Natural killer cell (primary cell): ENCODE measurements around the gene C1QTNF9. TPM values are rescaled to one million over a fixed set of nuclear protein-coding genes. Genes with fewer than 3 reads are reported as not detected.

ENCODE experiments used
- ATAC-seq, 3 donors: fragments of 150-1000 bp in 2 of 3; fragments of 200-7000 bp in 1 of 3; cut with Tn5 transposase; 1 replicate in 1 of 3; 2 replicates in 2 of 3; pipeline ENCODE4 v1.10.0; 2021; ENCODE audit warnings: mild to moderate bottlenecking in 2 of 3, moderate library complexity in 2 of 3
- DNase-seq, 2 donors: peaks; one replicate each; pipeline versions ENCODE4 v3.0.0 to v3.0.0-alpha.2; 2013 to 2021; ENCODE audit warnings: mixed read lengths in 1 of 2
- H3K27ac ChIP-seq: one replicate; pipeline ENCODE4 v1.5.1; 2013; ENCODE audit warnings: mild to moderate bottlenecking, low read length
- H3K27me3 ChIP-seq: one replicate; pipeline ENCODE4 v1.6.1; 2013; ENCODE audit warnings: low read length; ENCODE audit not compliant: control insufficient read depth, insufficient read depth
- H3K36me3 ChIP-seq: one replicate; pipeline ENCODE4 v1.6.1; 2013; ENCODE audit warnings: low read length; ENCODE audit not compliant: control insufficient read depth, insufficient read depth
- H3K4me1 ChIP-seq: one replicate; pipeline ENCODE4 v1.6.1; 2013; ENCODE audit warnings: low read length; ENCODE audit not compliant: control insufficient read depth, insufficient read depth
- H3K4me3 ChIP-seq: one replicate; pipeline ENCODE4 v1.5.1; 2013; ENCODE audit warnings: low read length
- H3K9me3 ChIP-seq: one replicate; pipeline ENCODE4 v1.6.1; 2013; ENCODE audit warnings: low read length; ENCODE audit not compliant: control insufficient read depth, insufficient read depth
- H3K27ac Mint-ChIP-seq, 2 donors: one replicate each; pipeline ENCODE4 v1.8.0; 2022; ENCODE audit warnings: mild to moderate bottlenecking in 2 of 2, mixed read lengths in 2 of 2, moderate library complexity in 1 of 2
- H3K27me3 Mint-ChIP-seq, 2 donors: one replicate each; pipeline ENCODE4 v1.8.0; 2022; ENCODE audit warnings: low read depth in 2 of 2, mixed read lengths in 2 of 2
- H3K36me3 Mint-ChIP-seq: one replicate; pipeline ENCODE4 v1.8.0; 2022; ENCODE audit warnings: mixed read lengths
- H3K4me1 Mint-ChIP-seq, 2 donors: one replicate each; pipeline ENCODE4 v1.8.0; 2022; ENCODE audit warnings: mixed read lengths in 2 of 2
- H3K4me3 Mint-ChIP-seq: one replicate; pipeline ENCODE4 v1.8.0; 2022; ENCODE audit warnings: mild to moderate bottlenecking, moderate library complexity, mixed read lengths
- H3K9me3 Mint-ChIP-seq, 2 donors: one replicate each; pipeline ENCODE4 v1.8.0; 2022; ENCODE audit warnings: mixed read lengths in 2 of 2
- WGBS: methylation state at CpG from one replicate; pipeline ENCODE4 v1.1.7; 2013; ENCODE audit warnings: missing lambda C conversion rate; ENCODE audit not compliant: insufficient coverage; 5-methylcytosine and 5-hydroxymethylcytosine counted together
- intact Hi-C: fragments of 100-400 bp; cut with micrococcal nuclease; formaldehyde crosslinking; loops from one replicate; pipeline ENCODE4 v1.14.2; 2022
- total RNA-seq, 4 donors: library from RNA; stranded (reverse); fragments of 120-200 nt in 1 of 4; gene quantifications; one replicate each; pipeline versions ENCODE4 v1.2.3 to v1.2.4, GENCODE V29; 2013 to 2022
- TF ChIP-seq, protein P1 (sequence below): fragments of 200-600 bp; IDR thresholded peaks from one replicate; pipeline ENCODE4 v1.8.0; 2022; ENCODE audit warnings: antibody characterized with exemption

The C1QTNF9 gene
- total RNA-seq, 3 donors from 2014 or later (not counting 1 experiment from before 2014, with no cell fraction given), result 0.25 TPM; not detected in 2

DNA sequence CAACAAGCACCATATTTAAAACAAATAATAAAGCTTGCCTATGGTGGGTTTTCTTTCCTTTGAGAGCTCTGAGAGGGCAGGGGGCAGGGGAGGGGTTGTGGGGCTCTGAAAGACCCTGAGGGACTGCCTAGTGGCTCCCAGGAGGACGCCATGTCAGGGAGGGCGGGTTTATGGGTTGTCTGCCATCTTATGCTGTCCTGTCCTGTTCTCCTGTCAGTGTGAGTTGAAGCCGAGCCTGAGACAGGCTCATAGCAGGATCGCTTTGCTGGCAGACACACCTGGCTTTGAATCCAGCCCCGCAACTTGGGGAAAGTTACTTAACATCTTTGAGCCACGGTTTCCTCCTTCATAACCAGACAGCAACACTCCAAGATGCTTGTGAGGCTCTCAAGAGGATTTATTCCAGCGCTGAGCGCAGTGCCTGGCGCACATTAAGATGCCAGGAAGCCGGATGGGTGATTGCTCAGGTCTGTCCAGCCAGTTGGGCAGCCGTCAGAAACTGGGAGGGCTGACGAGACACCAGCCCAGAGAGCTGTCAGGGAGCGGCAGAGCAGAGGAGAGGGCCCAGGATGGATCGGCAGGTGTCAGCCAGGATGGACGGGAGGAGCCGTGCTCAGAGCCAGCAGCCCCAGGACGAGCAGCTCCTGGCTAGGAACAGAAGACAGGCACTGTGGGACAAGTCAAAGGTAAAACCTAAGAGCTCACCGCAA, 36.8 kb upstream of the C1QTNF9 start:
- Mint-ChIP-seq H3K36me3 (peaks cover 8% of the 10 kb centered on the region), H3K27ac (peak overlapping the region; percentile 95 to 98), H3K27me3 (peaks cover 3 to 8% of the 10 kb centered on the region in 2 donors), H3K9me3 (peaks cover 2 to 3% of the 10 kb centered on the region in 2 donors), H3K4me1 (peaks cover 92 to 93% of the 10 kb centered on the region in 2 donors), H3K4me3 (peak overlapping the region; percentile 94)
- 69% methylated on average over 18 of the region's 18 CpGs for WGBS
- H3K9me3 ChIP-seq, result peaks cover 3% of the 10 kb centered on the region
- H3K4me3 ChIP-seq, result peak overlapping the region; percentile 45
- no peaks in the 10 kb centered on the region for H3K36me3 ChIP-seq
- peaks cover 81% of the 10 kb centered on the region for H3K4me1 ChIP-seq
- peak overlapping the region; percentile 96 for H3K27ac ChIP-seq
- TF ChIP-seq, protein P1, sequence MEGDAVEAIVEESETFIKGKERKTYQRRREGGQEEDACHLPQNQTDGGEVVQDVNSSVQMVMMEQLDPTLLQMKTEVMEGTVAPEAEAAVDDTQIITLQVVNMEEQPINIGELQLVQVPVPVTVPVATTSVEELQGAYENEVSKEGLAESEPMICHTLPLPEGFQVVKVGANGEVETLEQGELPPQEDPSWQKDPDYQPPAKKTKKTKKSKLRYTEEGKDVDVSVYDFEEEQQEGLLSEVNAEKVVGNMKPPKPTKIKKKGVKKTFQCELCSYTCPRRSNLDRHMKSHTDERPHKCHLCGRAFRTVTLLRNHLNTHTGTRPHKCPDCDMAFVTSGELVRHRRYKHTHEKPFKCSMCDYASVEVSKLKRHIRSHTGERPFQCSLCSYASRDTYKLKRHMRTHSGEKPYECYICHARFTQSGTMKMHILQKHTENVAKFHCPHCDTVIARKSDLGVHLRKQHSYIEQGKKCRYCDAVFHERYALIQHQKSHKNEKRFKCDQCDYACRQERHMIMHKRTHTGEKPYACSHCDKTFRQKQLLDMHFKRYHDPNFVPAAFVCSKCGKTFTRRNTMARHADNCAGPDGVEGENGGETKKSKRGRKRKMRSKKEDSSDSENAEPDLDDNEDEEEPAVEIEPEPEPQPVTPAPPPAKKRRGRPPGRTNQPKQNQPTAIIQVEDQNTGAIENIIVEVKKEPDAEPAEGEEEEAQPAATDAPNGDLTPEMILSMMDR, result no peak
- DNase-seq (peak in 1 of 2 donors; percentile 53), ATAC-seq (no peak)
- no peaks in the 10 kb centered on the region for H3K27me3 ChIP-seq
- intact Hi-C loops, result loop anchor here (5.0 kb wide), 2 partner anchors 240 to 290 kb away; partner anchors contain the start of gene PARP4

DNA sequence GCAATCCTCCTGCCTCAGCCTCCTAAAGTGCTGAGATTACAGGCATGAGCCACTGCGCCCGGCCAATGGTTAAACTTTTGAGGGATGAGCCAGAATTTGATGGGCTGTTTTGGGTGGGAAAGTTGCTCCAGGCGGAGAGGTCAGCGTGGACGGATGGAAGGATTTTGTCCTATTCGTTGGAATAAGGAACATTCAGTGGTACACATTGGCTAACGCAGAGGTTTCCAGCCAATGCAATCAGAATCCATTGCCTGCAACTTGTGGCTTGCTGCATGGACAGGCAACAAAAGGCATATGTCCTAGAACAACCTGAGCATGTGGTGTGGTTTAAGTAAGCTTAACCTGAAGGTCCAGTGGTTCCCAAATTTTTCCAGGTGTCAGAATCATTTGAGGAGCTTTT, 35.5 kb upstream of the C1QTNF9 start:
- Histone ChIP-seq H3K36me3 (no peaks in the 10 kb centered on the region), H3K9me3 (peaks cover 3% of the 10 kb centered on the region), H3K4me3 (no peak overlapping the region), H3K27me3 (no peaks in the 10 kb centered on the region), H3K4me1 (peaks cover 82% of the 10 kb centered on the region), H3K27ac (peak overlapping the region; percentile 96)
- Mint-ChIP-seq H3K27ac (peak overlapping the region; percentile 95 to 98), H3K27me3 (peaks cover 3 to 8% of the 10 kb centered on the region in 2 donors), H3K4me1 (peaks cover 91 to 92% of the 10 kb centered on the region in 2 donors), H3K9me3 (peaks cover 2 to 3% of the 10 kb centered on the region in 2 donors), H3K4me3 (peak overlapping the region; percentile 68), H3K36me3 (peaks cover 8% of the 10 kb centered on the region)
- no peak for DNase-seq
- intact Hi-C loops, result loop anchor here (1.0 to 5.0 kb wide), 5 partner anchors 9 to 345 kb away; partner anchors contain the start of gene PARP4
- TF ChIP-seq, protein P1, result no peak
- ATAC-seq, result no peak
- 99% methylated on average over 7 of the region's 7 CpGs for WGBS

DNA sequence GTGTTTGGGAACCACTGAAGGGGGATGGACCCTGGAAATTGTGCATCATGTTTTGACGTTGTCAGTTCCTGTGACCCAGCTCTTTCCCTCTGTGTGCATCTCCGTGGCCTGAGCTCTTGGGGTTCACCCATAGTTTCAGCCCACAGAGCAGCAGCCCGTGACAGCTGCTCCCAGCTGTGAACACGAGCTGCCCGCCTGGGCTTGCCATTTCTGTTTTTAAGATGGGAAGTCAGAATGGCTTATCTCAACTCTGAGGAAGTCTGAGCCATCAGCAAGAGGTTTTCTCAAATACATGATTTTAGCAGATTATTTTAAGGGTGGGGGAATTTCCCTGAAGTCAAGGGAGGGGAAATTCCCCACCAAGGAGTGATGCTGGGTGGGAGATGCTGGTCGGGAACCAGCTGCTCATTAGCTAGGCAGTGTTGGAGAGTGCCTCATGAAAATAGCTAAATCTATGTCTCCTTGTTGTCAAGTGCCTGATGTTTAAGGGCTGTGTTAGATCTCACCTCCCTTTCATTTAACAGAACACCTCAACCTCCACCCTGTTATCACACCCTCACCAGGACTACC, 34.8 kb upstream of the C1QTNF9 start:
- TF ChIP-seq, protein P1, result no peak
- Mint-ChIP-seq H3K9me3 (peaks cover 2 to 3% of the 10 kb centered on the region in 2 donors), H3K4me3 (peak overlapping the region; percentile 68), H3K36me3 (peaks cover 8% of the 10 kb centered on the region), H3K4me1 (peaks cover 92 to 94% of the 10 kb centered on the region in 2 donors), H3K27ac (peak overlapping the region; percentile 95 to 98), H3K27me3 (peaks cover 3 to 8% of the 10 kb centered on the region in 2 donors)
- peaks cover 3% of the 10 kb centered on the region for H3K9me3 ChIP-seq
- under 1% methylated on average over 6 of the region's 6 CpGs for WGBS
- H3K27me3 ChIP-seq, result no peaks in the 10 kb centered on the region
- intact Hi-C loops, result loop anchor here (1.0 to 5.0 kb wide), 5 partner anchors 9 to 344 kb away; partner anchors contain the start of gene PARP4
- peaks cover 83% of the 10 kb centered on the region for H3K4me1 ChIP-seq
- H3K4me3 ChIP-seq, result no peak overlapping the region
- peak overlapping the region; percentile 96 for H3K27ac ChIP-seq
- ATAC-seq (peak; percentile 63 to 81 (median 76)), DNase-seq (peak; percentile 70 to 91)
- H3K36me3 ChIP-seq, result no peaks in the 10 kb centered on the region
